Upper lobe of left lung (tissue), 6 donors: ENCODE measurements around the gene CLASRP. TPM values are rescaled to one million over a fixed set of nuclear protein-coding genes. Genes with fewer than 3 reads are reported as not detected.
A peak's percentile ranks its signal among the peaks of the same experiment; 100 is the strongest.

Source experiments
- ATAC-seq, 2 donors: fragments of 200-7000 bp; cut with Tn5 transposase; one replicate each; pipeline ENCODE4 v1.9.1; 2022; ENCODE audit warnings: mild to moderate bottlenecking in 2 of 2, moderate library complexity in 2 of 2; ENCODE audit not compliant: low FRiP score in 2 of 2
- DNase-seq, 2 donors: peaks; one replicate each; pipeline ENCODE4 v3.0.0-alpha.2; 2019 to 2020
- H3K27ac ChIP-seq, 4 donors: fragments of 200-600 bp; sonication (generic); one replicate each; pipeline ENCODE4 v1.5.1; 2016 to 2019
- H3K27me3 ChIP-seq, 4 donors: fragments of 200-600 bp; sonication (generic); one replicate each; pipeline ENCODE4 v1.5.1; 2017 to 2019
- H3K36me3 ChIP-seq, 4 donors: fragments of 200-600 bp; sonication (generic); one replicate each; pipeline ENCODE4 v1.5.1; 2016 to 2019
- H3K4me1 ChIP-seq, 4 donors: fragments of 200-600 bp; sonication (generic); one replicate each; pipeline ENCODE4 v1.5.1; 2018 to 2019
- H3K4me3 ChIP-seq, 4 donors: fragments of 200-600 bp; sonication (generic); one replicate each; pipeline ENCODE4 v1.5.1; 2017 to 2019; ENCODE audit warnings: mild to moderate bottlenecking in 2 of 4, moderate library complexity in 1 of 4
- H3K9me3 ChIP-seq, 4 donors: fragments of 200-600 bp; sonication (generic); one replicate each; pipeline ENCODE4 v1.5.1; 2018 to 2019
- EP300 ChIP-seq, 4 donors: sonication (generic); formaldehyde crosslinking; IDR thresholded peaks; one replicate each; pipeline ENCODE4 v1.5.1; 2017; ENCODE audit warnings: antibody characterized with exemption in 4 of 4, control low read depth in 2 of 4
- POLR2A ChIP-seq, 4 donors: fragments of 450-650 bp; IDR thresholded peaks; one replicate each; pipeline ENCODE4 v1.5.1; 2016 to 2017; ENCODE audit warnings: antibody characterized with exemption in 4 of 4, mild to moderate bottlenecking in 2 of 4
- POLR2AphosphoS5 ChIP-seq, 2 donors: sonication (generic); formaldehyde crosslinking; IDR thresholded peaks; one replicate each; pipeline ENCODE4 v1.5.1; 2017; ENCODE audit warnings: antibody characterized with exemption in 2 of 2
- WGBS, 2 donors: methylation state at CpG; one replicate each; pipeline ENCODE4 v1.1.5; 2017 to 2018; 5-methylcytosine and 5-hydroxymethylcytosine counted together
- total RNA-seq, 6 donors: library from RNA; depleted of rRNA in 4 of 6; stranded (reverse); fragments of >200 nt in 4 of 6; gene quantifications; one replicate each; pipeline versions ENCODE4 v1.1.0 to v1.2.1, GENCODE V29; 2016 to 2021
- TF ChIP-seq, protein P1 (sequence below), 6 experiments: fragments of 450-650 bp in 4 of 6; fragments of 200-600 bp in 2 of 6; sonication (generic) in 2 of 6; IDR thresholded peaks; one replicate each; pipeline ENCODE4 v1.5.1; 2016 to 2019; ENCODE audit warnings: antibody characterized with exemption in 6 of 6
- donor health status: DM: no; HTN: no; CAD: no; lungs with moderate emphysema.
- donor health status: DM: no; HTN: yes; CAD: no; lungs with severe emphysema.

CLASRP gene
- total RNA-seq, 6 donors from 2014 or later: 38.0 to 295 (median 71.6) TPM

DNA sequence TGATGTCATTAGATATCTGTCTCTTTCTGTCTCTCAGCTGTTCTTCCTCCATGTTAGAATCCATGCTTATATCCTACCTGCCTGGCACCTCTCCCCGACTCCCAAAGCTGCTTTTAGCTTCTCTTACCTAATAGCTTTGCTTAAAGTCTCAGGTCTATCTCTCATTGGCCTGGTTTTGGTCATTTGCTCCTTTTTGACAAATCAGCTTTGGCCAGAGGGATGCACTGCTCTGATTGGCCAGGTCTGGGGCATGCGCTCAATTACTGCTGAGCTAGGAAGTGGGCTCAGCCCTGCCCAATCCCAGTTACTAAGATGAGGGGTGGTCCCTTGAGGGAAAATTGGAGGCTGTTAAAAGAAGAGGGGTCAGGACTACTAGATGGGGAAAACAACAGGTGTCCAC is 11.5 kb upstream of the CLASRP start:
- Histone ChIP-seq H3K36me3 (peaks cover 0 to 65% (median 41%) of the 10 kb centered on the region in 4 donors), H3K27me3 (no peaks in the 10 kb centered on the region), H3K27ac (no peak overlapping the region), H3K4me1 (no peaks in the 10 kb centered on the region), H3K4me3 (no peak overlapping the region), H3K9me3 (no peaks in the 10 kb centered on the region)
- DNase-seq: no peak
- TF ChIP-seq POLR2A (IDR thresholded peaks at IDR 0.05) (no peak), EP300 (IDR thresholded peaks at IDR 0.05) (no peak), POLR2AphosphoS5 (IDR thresholded peaks at IDR 0.05) (no peak)
- TF ChIP-seq, protein P1, sequence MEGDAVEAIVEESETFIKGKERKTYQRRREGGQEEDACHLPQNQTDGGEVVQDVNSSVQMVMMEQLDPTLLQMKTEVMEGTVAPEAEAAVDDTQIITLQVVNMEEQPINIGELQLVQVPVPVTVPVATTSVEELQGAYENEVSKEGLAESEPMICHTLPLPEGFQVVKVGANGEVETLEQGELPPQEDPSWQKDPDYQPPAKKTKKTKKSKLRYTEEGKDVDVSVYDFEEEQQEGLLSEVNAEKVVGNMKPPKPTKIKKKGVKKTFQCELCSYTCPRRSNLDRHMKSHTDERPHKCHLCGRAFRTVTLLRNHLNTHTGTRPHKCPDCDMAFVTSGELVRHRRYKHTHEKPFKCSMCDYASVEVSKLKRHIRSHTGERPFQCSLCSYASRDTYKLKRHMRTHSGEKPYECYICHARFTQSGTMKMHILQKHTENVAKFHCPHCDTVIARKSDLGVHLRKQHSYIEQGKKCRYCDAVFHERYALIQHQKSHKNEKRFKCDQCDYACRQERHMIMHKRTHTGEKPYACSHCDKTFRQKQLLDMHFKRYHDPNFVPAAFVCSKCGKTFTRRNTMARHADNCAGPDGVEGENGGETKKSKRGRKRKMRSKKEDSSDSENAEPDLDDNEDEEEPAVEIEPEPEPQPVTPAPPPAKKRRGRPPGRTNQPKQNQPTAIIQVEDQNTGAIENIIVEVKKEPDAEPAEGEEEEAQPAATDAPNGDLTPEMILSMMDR (IDR thresholded peaks at IDR 0.05): no peak
- ATAC-seq: no peak
- 89 to 95% methylated on average over 2 of the region's 2 CpGs for WGBS, 2 donors

DNA sequence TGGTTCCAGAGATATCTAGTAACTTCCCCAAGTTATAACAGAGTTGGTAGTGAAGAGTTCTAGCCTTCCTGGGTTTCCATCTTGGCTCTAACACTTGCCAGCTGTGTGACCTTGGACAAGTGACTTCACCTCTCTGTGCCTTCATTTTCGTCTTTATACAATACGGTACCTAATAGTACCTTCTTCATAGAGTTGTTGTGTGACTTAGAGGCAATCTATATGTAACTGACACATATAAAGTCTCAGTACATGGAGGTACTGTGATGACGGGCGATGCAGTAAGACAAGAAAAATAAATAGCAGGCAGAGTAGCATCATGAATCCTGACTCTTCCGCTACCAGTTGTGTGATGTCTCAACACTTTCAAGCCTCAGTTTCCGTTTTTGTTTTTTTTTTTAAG is 8.0 kb upstream of the CLASRP start:
- ATAC-seq (no peak), DNase-seq (no peak)
- Histone ChIP-seq H3K4me3 (no peak overlapping the region), H3K4me1 (no peaks in the 10 kb centered on the region), H3K27ac (no peak overlapping the region), H3K9me3 (no peaks in the 10 kb centered on the region), H3K36me3 (peaks cover 2 to 83% (median 60%) of the 10 kb centered on the region in 4 donors), H3K27me3 (no peaks in the 10 kb centered on the region)
- WGBS, 2 donors: 95% methylated on average over 6 of the region's 6 CpGs
- no peak for TF ChIP-seq POLR2A (IDR thresholded peaks at IDR 0.05)
- TF ChIP-seq, protein P1 (IDR thresholded peaks at IDR 0.05): no peak
- no peak for TF ChIP-seq POLR2AphosphoS5 (IDR thresholded peaks at IDR 0.05)
- TF ChIP-seq EP300 (IDR thresholded peaks at IDR 0.05): no peak

DNA sequence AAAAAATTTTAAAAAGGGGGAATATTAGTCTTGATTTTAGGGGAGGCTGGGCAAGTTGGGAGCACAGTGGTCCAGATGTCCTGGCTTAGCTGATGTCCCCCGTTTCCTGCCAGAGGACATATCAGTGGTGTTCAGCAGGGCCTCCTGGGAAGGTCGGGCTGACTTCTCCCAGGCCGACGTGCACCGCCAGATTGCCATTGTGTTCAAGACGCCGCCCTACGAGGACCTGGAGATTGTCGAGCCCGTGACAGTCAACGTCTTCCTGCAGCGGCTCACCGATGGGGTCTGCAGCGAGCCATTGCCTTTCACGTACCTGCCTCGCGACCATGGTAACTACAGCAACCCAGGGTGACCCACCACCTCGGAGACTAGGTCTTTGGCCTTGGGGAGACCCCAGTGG is 6.4 kb upstream of the CLASRP start:
- TF ChIP-seq EP300 (IDR thresholded peaks at IDR 0.05): no peak
- Histone ChIP-seq H3K4me3 (no peak overlapping the region), H3K9me3 (no peaks in the 10 kb centered on the region), H3K36me3 (peaks cover 2 to 84% (median 63%) of the 10 kb centered on the region in 4 donors), H3K27me3 (no peaks in the 10 kb centered on the region), H3K27ac (no peak overlapping the region), H3K4me1 (no peaks in the 10 kb centered on the region)
- no peak for DNase-seq
- 88 to 97% methylated on average over 10 to 18 of the region's 18 CpGs for WGBS, 2 donors
- ATAC-seq: no peak

DNA sequence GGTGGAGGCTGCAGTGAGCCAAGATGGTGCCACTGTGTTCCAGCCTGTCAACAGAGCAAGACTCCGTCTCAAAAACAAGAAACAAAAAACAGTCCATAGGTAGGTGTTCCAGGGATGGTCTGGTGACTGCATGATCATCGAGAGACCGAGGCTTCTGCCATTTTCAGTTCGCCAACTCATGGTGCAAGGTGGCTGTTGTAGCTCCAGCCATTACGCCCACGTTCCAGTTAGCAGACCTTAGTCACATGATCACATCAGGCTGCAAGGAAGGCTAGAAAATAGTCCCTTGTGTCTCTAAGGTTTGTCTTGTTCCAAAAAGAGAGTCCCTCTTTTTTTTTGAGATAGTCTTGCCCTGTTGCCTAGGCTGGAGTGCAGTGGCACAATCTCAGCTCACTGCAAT is 3.1 kb upstream of the CLASRP start:
- Histone ChIP-seq H3K4me1 (peaks cover 14 to 23% (median 17%) of the 10 kb centered on the region in 4 donors), H3K27me3 (no peaks in the 10 kb centered on the region), H3K27ac (no peak overlapping the region), H3K4me3 (no peak overlapping the region), H3K9me3 (no peaks in the 10 kb centered on the region), H3K36me3 (peaks cover 2 to 61% (median 41%) of the 10 kb centered on the region in 4 donors)
- no peak for TF ChIP-seq POLR2A (IDR thresholded peaks at IDR 0.05)
- no peak for TF ChIP-seq EP300 (IDR thresholded peaks at IDR 0.05)
- no peak for TF ChIP-seq POLR2AphosphoS5 (IDR thresholded peaks at IDR 0.05)
- TF ChIP-seq, protein P1 (IDR thresholded peaks at IDR 0.05): no peak
- ATAC-seq (no peak), DNase-seq (no peak)
- 97% methylated on average over 6 of the region's 6 CpGs for WGBS, 2 donors

DNA sequence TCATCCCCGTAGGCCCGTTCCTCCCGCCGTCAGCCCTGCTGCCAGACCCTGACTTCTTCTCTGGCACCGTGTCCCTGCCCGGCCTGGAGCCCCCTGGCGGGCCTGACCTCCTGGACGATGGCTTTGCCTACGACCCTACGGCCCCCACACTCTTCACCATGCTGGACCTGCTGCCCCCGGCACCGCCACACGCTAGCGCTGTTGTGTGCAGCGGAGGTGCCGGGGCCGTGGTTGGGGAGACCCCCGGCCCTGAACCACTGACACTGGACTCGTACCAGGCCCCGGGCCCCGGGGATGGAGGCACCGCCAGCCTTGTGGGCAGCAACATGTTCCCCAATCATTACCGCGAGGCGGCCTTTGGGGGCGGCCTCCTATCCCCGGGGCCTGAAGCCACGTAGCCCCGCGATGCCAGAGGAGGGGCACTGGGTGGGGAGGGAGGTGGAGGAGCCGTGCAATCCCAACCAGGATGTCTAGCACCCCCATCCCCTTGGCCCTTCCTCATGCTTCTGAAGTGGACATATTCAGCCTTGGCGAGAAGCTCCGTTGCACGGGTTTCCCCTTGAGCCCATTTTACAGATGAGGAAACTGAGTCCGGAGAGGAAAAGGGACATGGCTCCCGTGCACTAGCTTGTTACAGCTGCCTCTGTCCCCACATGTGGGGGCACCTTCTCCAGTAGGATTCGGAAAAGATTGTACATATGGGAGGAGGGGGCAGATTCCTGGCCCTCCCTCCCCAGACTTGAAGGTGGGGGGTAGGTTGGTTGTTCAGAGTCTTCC is 1.3 kb upstream of the CLASRP start:
- peaks cover 18 to 35% (median 28%) of the 10 kb centered on the region in 4 donors for H3K4me1 ChIP-seq
- H3K4me3 ChIP-seq: no peak overlapping the region
- peak overlapping the region in 1 of 4 donors; percentile 96 for H3K27ac ChIP-seq
- TF ChIP-seq EP300 (IDR thresholded peaks at IDR 0.05) (no peak), POLR2AphosphoS5 (IDR thresholded peaks at IDR 0.05) (no peak), POLR2A (IDR thresholded peaks at IDR 0.05) (no peak)
- TF ChIP-seq, protein P1 (IDR thresholded peaks at IDR 0.05): no peak
- ATAC-seq: no peak
- peaks cover 2 to 64% (median 46%) of the 10 kb centered on the region in 4 donors for H3K36me3 ChIP-seq
- no peaks in the 10 kb centered on the region for H3K27me3 ChIP-seq
- no peaks in the 10 kb centered on the region for H3K9me3 ChIP-seq
- peak in 1 of 2 donors; percentile 80 for DNase-seq
- WGBS, 2 donors: 93 to 96% methylated on average over 22 to 37 of the region's 37 CpGs
